WTC11 (cell line): ENCODE measurements around the gene NDST4. TPM values are rescaled to one million over a fixed set of nuclear protein-coding genes. Genes with fewer than 3 reads are reported as not detected.

ENCODE experiments used
- ATAC-seq: fragments of 200-7000 bp; cut with Tn5 transposase; 2 replicates; pipeline ENCODE4 v1.10.0; 2021; ENCODE audit warnings: mild to moderate bottlenecking, moderate library complexity
- CTCF ChIA-PET: fragments of 300-600 bp; sonication (Branson Sonifier 250); formaldehyde crosslinking; loops from one replicate; lab custom pipeline; 2021; ENCODE audit warnings: antibody characterized with exemption; lab: Charles Lee
- POLR2A ChIA-PET: fragments of 350-600 bp; sonication (Branson Sonifier 250); formaldehyde crosslinking; loops from one replicate; lab custom pipeline; 2021; ENCODE audit warnings: antibody characterized with exemption; lab: Charles Lee
- DNase-seq: peaks from one replicate; pipeline ENCODE4 v3.0.0; 2021; ENCODE audit warnings: low spot score
- H3K27ac Mint-ChIP-seq: 2 replicates; pipeline ENCODE4 v1.8.0; 2021; ENCODE audit warnings: mixed read lengths
- H3K27me3 Mint-ChIP-seq: 2 replicates; pipeline ENCODE4 v1.8.0; 2021; ENCODE audit warnings: low read depth, mild to moderate bottlenecking, moderate library complexity, mixed read lengths
- H3K36me3 Mint-ChIP-seq: 2 replicates; pipeline ENCODE4 v1.8.0; 2021; ENCODE audit warnings: mixed read lengths
- H3K4me1 Mint-ChIP-seq: 2 replicates; pipeline ENCODE4 v1.8.0; 2022; ENCODE audit warnings: mixed read lengths
- H3K4me3 Mint-ChIP-seq: 2 replicates; pipeline ENCODE4 v1.8.0; 2021; ENCODE audit warnings: mild to moderate bottlenecking, moderate library complexity, mixed read lengths
- H3K9me3 Mint-ChIP-seq: 2 replicates; pipeline ENCODE4 v1.8.0; 2021; ENCODE audit warnings: mixed read lengths
- MYBL2 ChIP-seq: sonication (generic); formaldehyde crosslinking; IDR thresholded peaks from 2 replicates; pipeline ENCODE4 v1.8.1; 2023; ENCODE audit warnings: mild to moderate bottlenecking, moderate library complexity, missing genetic modification reagents
- NR3C1 ChIP-seq: sonication (generic); formaldehyde crosslinking; conservative IDR thresholded peaks from 2 replicates; pipeline ENCODE4 v1.8.1; 2023; ENCODE audit warnings: low read depth, mild to moderate bottlenecking, missing genetic modification reagents
- OVOL2 ChIP-seq: fragments of 250-450 bp; sonication (Bioruptor Pico); IDR thresholded peaks from 2 replicates; pipeline ENCODE4 v1.9.0; 2021; ENCODE audit warnings: mild to moderate bottlenecking, borderline replicate concordance
- USF2 ChIP-seq: sonication (generic); formaldehyde crosslinking; IDR thresholded peaks from 2 replicates; pipeline ENCODE4 v1.8.1; 2023; ENCODE audit warnings: mild to moderate bottlenecking, missing genetic modification reagents, moderate library complexity
- ZNF281 ChIP-seq: sonication (generic); formaldehyde crosslinking; IDR thresholded peaks from 2 replicates; pipeline ENCODE4 v1.8.0; 2023; ENCODE audit warnings: mild to moderate bottlenecking, missing genetic modification reagents
- ZNF317 ChIP-seq: sonication (generic); formaldehyde crosslinking; IDR thresholded peaks from 2 replicates; pipeline ENCODE4 v1.8.1; 2023; ENCODE audit warnings: low read depth, mild to moderate bottlenecking, moderate library complexity, missing genetic modification reagents, borderline replicate concordance
- ZNF512 ChIP-seq: sonication (generic); formaldehyde crosslinking; IDR thresholded peaks from 2 replicates; pipeline ENCODE4 v1.8.1; 2022; ENCODE audit warnings: missing genetic modification reagents, borderline replicate concordance
- ZNF671 ChIP-seq: fragments of 250-450 bp; sonication (Bioruptor Pico); IDR thresholded peaks from 2 replicates; pipeline ENCODE4 v1.8.0; 2021; ENCODE audit warnings: mild to moderate bottlenecking
- total RNA-seq: library from RNA; stranded (reverse); gene quantifications from 3 replicates; pipeline ENCODE4 v1.2.3, GENCODE V29; 2021
- TF ChIP-seq, protein P1 (sequence below): fragments of 250-450 bp; sonication (Bioruptor Pico); IDR thresholded peaks from 2 replicates; pipeline ENCODE4 v1.8.0; 2021; ENCODE audit warnings: mild to moderate bottlenecking
- TF ChIP-seq, protein P2 (sequence below): sonication (generic); formaldehyde crosslinking; IDR thresholded peaks from 2 replicates; pipeline ENCODE4 v1.8.0; 2022; ENCODE audit warnings: missing genetic modification reagents
- TF ChIP-seq, protein P3 (sequence below): sonication (generic); formaldehyde crosslinking; IDR thresholded peaks from 2 replicates; pipeline ENCODE4 v1.8.0; 2023; ENCODE audit warnings: missing genetic modification reagents, mild to moderate bottlenecking, borderline replicate concordance
- TF ChIP-seq, protein P4 (sequence below): sonication (generic); formaldehyde crosslinking; conservative IDR thresholded peaks from 2 replicates; pipeline ENCODE4 v1.8.1; 2022; ENCODE audit warnings: mild to moderate bottlenecking, missing genetic modification reagents

Gene NDST4
- total RNA-seq, 1 experiment from 2014 or later: not detected

DNA sequence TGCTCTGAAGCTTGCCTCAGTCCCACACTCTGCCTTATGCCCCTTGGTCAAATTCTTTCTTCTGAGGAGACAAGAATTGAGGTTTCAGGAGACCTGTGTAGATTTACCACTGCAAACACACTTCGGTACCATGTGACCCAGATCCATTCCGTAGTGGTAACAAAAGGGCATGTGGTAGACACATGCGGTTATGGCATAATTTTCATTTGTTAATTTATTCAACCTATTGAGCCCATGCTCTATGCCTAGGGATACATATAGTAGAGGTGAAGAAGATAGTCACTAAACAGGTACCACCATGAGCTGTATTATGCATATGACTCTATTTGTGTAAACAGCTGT, 190.9 kb downstream of the NDST4 start:
- ATAC-seq: no peak

GRCh38 chr4:114921790-114922591, 191.4 kb downstream of the NDST4 start:
- no peak for DNase-seq
- POLR2A ChIA-PET: no interaction called here

More for the DNA sequence above, 190.9 kb downstream of the NDST4 start:
- Mint-ChIP-seq H3K27ac (peak overlapping the region; percentile 73), H3K27me3 (no peaks in the 10 kb centered on the region), H3K9me3 (no peaks in the 10 kb centered on the region), H3K36me3 (no peaks in the 10 kb centered on the region), H3K4me3 (no peak overlapping the region), H3K4me1 (peaks cover 55% of the 10 kb centered on the region)
- CTCF ChIA-PET: no interaction called here
- no peak for DNase-seq
- TF ChIP-seq ZNF671: no peak
- TF ChIP-seq USF2 (CRISPR knock-in tag): 0 out of 2 replicates have a peak, but pooled peaks have one; percentile 22
- TF ChIP-seq, all 79 proteins: peak for 1
- POLR2A ChIA-PET: no interaction called here

GRCh38 chr4:114921191-114921590, 192.2 kb downstream of the NDST4 start:
- ATAC-seq (no peak), DNase-seq (no peak)
- H3K9me3 Mint-ChIP-seq: no peaks in the 10 kb centered on the region
- H3K27me3 Mint-ChIP-seq: no peaks in the 10 kb centered on the region
- H3K4me1 Mint-ChIP-seq: peaks cover 51% of the 10 kb centered on the region
- H3K36me3 Mint-ChIP-seq: no peaks in the 10 kb centered on the region
- no peak overlapping the region for H3K4me3 Mint-ChIP-seq
- ChIA-PET CTCF (no interaction called here), POLR2A (no interaction called here)
- no peak overlapping the region for H3K27ac Mint-ChIP-seq
- TF ChIP-seq NR3C1 (CRISPR knock-in tag) (no peak), ZNF281 (CRISPR knock-in tag) (no peak), OVOL2 (CRISPR knock-in tag) (no peak), ZNF512 (no peak), USF2 (CRISPR knock-in tag) (no peak), MYBL2 (CRISPR knock-in tag) (no peak)
- TF ChIP-seq, protein P1, sequence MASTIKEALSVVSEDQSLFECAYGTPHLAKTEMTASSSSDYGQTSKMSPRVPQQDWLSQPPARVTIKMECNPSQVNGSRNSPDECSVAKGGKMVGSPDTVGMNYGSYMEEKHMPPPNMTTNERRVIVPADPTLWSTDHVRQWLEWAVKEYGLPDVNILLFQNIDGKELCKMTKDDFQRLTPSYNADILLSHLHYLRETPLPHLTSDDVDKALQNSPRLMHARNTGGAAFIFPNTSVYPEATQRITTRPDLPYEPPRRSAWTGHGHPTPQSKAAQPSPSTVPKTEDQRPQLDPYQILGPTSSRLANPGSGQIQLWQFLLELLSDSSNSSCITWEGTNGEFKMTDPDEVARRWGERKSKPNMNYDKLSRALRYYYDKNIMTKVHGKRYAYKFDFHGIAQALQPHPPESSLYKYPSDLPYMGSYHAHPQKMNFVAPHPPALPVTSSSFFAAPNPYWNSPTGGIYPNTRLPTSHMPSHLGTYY (CRISPR knock-in tag): no peak
- TF ChIP-seq, protein P2, sequence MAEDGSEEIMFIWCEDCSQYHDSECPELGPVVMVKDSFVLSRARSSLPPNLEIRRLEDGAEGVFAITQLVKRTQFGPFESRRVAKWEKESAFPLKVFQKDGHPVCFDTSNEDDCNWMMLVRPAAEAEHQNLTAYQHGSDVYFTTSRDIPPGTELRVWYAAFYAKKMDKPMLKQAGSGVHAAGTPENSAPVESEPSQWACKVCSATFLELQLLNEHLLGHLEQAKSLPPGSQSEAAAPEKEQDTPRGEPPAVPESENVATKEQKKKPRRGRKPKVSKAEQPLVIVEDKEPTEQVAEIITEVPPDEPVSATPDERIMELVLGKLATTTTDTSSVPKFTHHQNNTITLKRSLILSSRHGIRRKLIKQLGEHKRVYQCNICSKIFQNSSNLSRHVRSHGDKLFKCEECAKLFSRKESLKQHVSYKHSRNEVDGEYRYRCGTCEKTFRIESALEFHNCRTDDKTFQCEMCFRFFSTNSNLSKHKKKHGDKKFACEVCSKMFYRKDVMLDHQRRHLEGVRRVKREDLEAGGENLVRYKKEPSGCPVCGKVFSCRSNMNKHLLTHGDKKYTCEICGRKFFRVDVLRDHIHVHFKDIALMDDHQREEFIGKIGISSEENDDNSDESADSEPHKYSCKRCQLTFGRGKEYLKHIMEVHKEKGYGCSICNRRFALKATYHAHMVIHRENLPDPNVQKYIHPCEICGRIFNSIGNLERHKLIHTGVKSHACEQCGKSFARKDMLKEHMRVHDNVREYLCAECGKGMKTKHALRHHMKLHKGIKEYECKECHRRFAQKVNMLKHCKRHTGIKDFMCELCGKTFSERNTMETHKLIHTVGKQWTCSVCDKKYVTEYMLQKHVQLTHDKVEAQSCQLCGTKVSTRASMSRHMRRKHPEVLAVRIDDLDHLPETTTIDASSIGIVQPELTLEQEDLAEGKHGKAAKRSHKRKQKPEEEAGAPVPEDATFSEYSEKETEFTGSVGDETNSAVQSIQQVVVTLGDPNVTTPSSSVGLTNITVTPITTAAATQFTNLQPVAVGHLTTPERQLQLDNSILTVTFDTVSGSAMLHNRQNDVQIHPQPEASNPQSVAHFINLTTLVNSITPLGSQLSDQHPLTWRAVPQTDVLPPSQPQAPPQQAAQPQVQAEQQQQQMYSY (CRISPR knock-in tag): no peak
- TF ChIP-seq, protein P3, sequence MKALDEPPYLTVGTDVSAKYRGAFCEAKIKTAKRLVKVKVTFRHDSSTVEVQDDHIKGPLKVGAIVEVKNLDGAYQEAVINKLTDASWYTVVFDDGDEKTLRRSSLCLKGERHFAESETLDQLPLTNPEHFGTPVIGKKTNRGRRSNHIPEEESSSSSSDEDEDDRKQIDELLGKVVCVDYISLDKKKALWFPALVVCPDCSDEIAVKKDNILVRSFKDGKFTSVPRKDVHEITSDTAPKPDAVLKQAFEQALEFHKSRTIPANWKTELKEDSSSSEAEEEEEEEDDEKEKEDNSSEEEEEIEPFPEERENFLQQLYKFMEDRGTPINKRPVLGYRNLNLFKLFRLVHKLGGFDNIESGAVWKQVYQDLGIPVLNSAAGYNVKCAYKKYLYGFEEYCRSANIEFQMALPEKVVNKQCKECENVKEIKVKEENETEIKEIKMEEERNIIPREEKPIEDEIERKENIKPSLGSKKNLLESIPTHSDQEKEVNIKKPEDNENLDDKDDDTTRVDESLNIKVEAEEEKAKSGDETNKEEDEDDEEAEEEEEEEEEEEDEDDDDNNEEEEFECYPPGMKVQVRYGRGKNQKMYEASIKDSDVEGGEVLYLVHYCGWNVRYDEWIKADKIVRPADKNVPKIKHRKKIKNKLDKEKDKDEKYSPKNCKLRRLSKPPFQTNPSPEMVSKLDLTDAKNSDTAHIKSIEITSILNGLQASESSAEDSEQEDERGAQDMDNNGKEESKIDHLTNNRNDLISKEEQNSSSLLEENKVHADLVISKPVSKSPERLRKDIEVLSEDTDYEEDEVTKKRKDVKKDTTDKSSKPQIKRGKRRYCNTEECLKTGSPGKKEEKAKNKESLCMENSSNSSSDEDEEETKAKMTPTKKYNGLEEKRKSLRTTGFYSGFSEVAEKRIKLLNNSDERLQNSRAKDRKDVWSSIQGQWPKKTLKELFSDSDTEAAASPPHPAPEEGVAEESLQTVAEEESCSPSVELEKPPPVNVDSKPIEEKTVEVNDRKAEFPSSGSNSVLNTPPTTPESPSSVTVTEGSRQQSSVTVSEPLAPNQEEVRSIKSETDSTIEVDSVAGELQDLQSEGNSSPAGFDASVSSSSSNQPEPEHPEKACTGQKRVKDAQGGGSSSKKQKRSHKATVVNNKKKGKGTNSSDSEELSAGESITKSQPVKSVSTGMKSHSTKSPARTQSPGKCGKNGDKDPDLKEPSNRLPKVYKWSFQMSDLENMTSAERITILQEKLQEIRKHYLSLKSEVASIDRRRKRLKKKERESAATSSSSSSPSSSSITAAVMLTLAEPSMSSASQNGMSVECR: no peak

More at GRCh38 chr4:114921790-114922591, 191.4 kb downstream of the NDST4 start:
- ATAC-seq: peak; percentile 35
- Mint-ChIP-seq H3K27me3 (no peaks in the 10 kb centered on the region), H3K27ac (peak overlapping the region; percentile 86), H3K4me1 (peaks cover 55% of the 10 kb centered on the region), H3K4me3 (no peak overlapping the region; the same call in 1 of the 2 replicates), H3K36me3 (no peaks in the 10 kb centered on the region), H3K9me3 (no peaks in the 10 kb centered on the region)
- CTCF ChIA-PET: no interaction called here
- TF ChIP-seq, protein P4, sequence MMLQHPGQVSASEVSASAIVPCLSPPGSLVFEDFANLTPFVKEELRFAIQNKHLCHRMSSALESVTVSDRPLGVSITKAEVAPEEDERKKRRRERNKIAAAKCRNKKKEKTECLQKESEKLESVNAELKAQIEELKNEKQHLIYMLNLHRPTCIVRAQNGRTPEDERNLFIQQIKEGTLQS (CRISPR knock-in tag): no peak
- 0 out of 2 replicates have a peak, but pooled peaks have one; percentile 26 for TF ChIP-seq ZNF317 (CRISPR knock-in tag)
